GM23338 (cell line): Measurements from ENCODE around the gene BAHCC1. TPM values are rescaled to one million over a fixed set of nuclear protein-coding genes. Genes with fewer than 3 reads are reported as not detected.
A peak's percentile ranks its signal among the peaks of the same experiment; 100 is the strongest.

ENCODE experiments used
- ATAC-seq: fragments of 200-7000 bp; cut with Tn5 transposase; 3 replicates; pipeline ENCODE4 v1.9.1; 2020
- DNase-seq: peaks from one replicate; pipeline ENCODE4 v3.0.0-alpha.2; 2015; ENCODE audit warnings: low spot score
- H2AFZ ChIP-seq: fragments of 200-600 bp; sonication (generic); 2 replicates; pipeline ENCODE4 v1.8.0; 2016; ENCODE audit warnings: antibody characterized with exemption, mild to moderate bottlenecking, moderate library complexity
- H3F3A ChIP-seq: fragments of 200-600 bp; sonication (generic); replicated peaks from 2 replicates; pipeline ENCODE4 v1.8.0; 2017; ENCODE audit warnings: antibody characterized with exemption, mixed run types, low read depth
- H3K27ac ChIP-seq: fragments of 200-600 bp; sonication (generic); 2 replicates; pipeline ENCODE4 v1.6.1; 2016; ENCODE audit warnings: low read depth
- H3K27me3 ChIP-seq: fragments of 200-600 bp; sonication (generic); 2 replicates; pipeline ENCODE4 v1.8.0; 2016; ENCODE audit warnings: mild to moderate bottlenecking, mixed run types, moderate library complexity; ENCODE audit not compliant: insufficient read depth
- H3K36me3 ChIP-seq: fragments of 200-600 bp; sonication (generic); 2 replicates; pipeline ENCODE4 v1.8.0; 2016; ENCODE audit warnings: mild to moderate bottlenecking; ENCODE audit not compliant: insufficient read depth
- H3K4me1 ChIP-seq: fragments of 200-600 bp; sonication (generic); 2 replicates; pipeline ENCODE4 v1.8.0; 2016; ENCODE audit warnings: mild to moderate bottlenecking, moderate library complexity; ENCODE audit not compliant: insufficient read depth
- H3K4me2 ChIP-seq: fragments of 200-600 bp; sonication (generic); 2 replicates; pipeline ENCODE4 v1.7.1; 2017; ENCODE audit warnings: mixed run types
- H3K4me3 ChIP-seq: fragments of 200-600 bp; sonication (generic); 2 replicates; pipeline ENCODE4 v1.6.1; 2016; ENCODE audit warnings: mixed run types
- H3K79me2 ChIP-seq: fragments of 200-600 bp; sonication (generic); replicated peaks from 2 replicates; pipeline ENCODE4 v1.8.0; 2017; ENCODE audit warnings: mild to moderate bottlenecking; ENCODE audit not compliant: insufficient read depth
- H3K9me2 ChIP-seq: fragments of 200-600 bp; sonication (generic); 2 replicates; pipeline ENCODE4 v1.8.0; 2017; ENCODE audit not compliant: insufficient read depth
- H4K20me1 ChIP-seq: fragments of 200-600 bp; sonication (generic); replicated peaks from 2 replicates; pipeline ENCODE4 v1.8.0; 2017; ENCODE audit warnings: mild to moderate bottlenecking; ENCODE audit not compliant: insufficient read depth
- H3K27ac Mint-ChIP-seq: 2 replicates; pipeline ENCODE4 v1.8.0; 2020; ENCODE audit warnings: inconsistent platforms, mild to moderate bottlenecking, moderate library complexity, mixed read lengths
- H3K27me3 Mint-ChIP-seq: 3 replicates; pipeline ENCODE4 v1.8.0; 2022; ENCODE audit warnings: low read depth, mild to moderate bottlenecking, moderate library complexity, mixed read lengths, inconsistent platforms; ENCODE audit not compliant: insufficient read depth, poor library complexity
- H3K36me3 Mint-ChIP-seq: 3 replicates; pipeline ENCODE4 v1.8.0; 2021; ENCODE audit warnings: low read depth, mild to moderate bottlenecking, inconsistent platforms, moderate library complexity, mixed read lengths
- H3K4me1 Mint-ChIP-seq: 3 replicates; pipeline ENCODE4 v1.8.0; 2020; ENCODE audit warnings: mild to moderate bottlenecking, inconsistent platforms, mixed read lengths
- H3K4me3 Mint-ChIP-seq: 3 replicates; pipeline ENCODE4 v1.8.0; 2021; ENCODE audit warnings: moderate library complexity, mild to moderate bottlenecking, inconsistent platforms, mixed read lengths
- H3K9me3 Mint-ChIP-seq: 3 replicates; pipeline ENCODE4 v1.8.0; 2020; ENCODE audit warnings: moderate library complexity, mild to moderate bottlenecking, inconsistent platforms, mixed read lengths
- CREB1 ChIP-seq: fragments of 250-450 bp; sonication (Bioruptor Pico); IDR thresholded peaks from 2 replicates; pipeline ENCODE4 v1.5.0; 2020; ENCODE audit warnings: low read depth, mild to moderate bottlenecking, moderate library complexity
- CTCF ChIP-seq, 2 experiments: fragments of 200-600 bp in 1 of 2; sonication (generic) in 1 of 2; conservative IDR thresholded peaks; 2 replicates each; pipeline versions ENCODE4 v1.5.1 to v1.6.1; 2016 to 2017; ENCODE audit warnings: antibody characterized with exemption in 2 of 2, low read depth in 2 of 2, mild to moderate bottlenecking in 2 of 2, moderate library complexity in 1 of 2
- ETS1 ChIP-seq: IDR thresholded peaks from 2 replicates; pipeline ENCODE4 v1.6.1; 2016; ENCODE audit warnings: antibody characterized with exemption
- EZH2 ChIP-seq: fragments of 200-600 bp; sonication (generic); IDR thresholded peaks from one replicate; pipeline ENCODE4 v1.8.0; 2017; ENCODE audit warnings: antibody characterized with exemption, mild to moderate bottlenecking, low read depth; ENCODE audit not compliant: unreplicated experiment
- EZH2phosphoT487 ChIP-seq: fragments of 200-600 bp; sonication (generic); IDR thresholded peaks from one replicate; pipeline ENCODE4 v1.8.1; 2018; ENCODE audit warnings: antibody characterized with exemption; ENCODE audit not compliant: unreplicated experiment
- JUNB ChIP-seq: IDR thresholded peaks from one replicate; pipeline ENCODE4 v1.6.1; 2016; ENCODE audit warnings: antibody characterized with exemption; ENCODE audit not compliant: unreplicated experiment
- NANOG ChIP-seq: IDR thresholded peaks from 2 replicates; pipeline ENCODE4 v1.6.1; 2016; ENCODE audit warnings: antibody characterized with exemption, borderline replicate concordance
- POLR2AphosphoS5 ChIP-seq: IDR thresholded peaks from 2 replicates; pipeline ENCODE4 v1.6.1; 2016; ENCODE audit warnings: antibody characterized with exemption, low read depth
- REST ChIP-seq: IDR thresholded peaks from one replicate; pipeline ENCODE4 v1.6.1; 2018; ENCODE audit warnings: antibody characterized with exemption; ENCODE audit not compliant: unreplicated experiment
- STAT1 ChIP-seq: IDR thresholded peaks from one replicate; pipeline ENCODE4 v1.6.1; 2016; ENCODE audit warnings: antibody characterized with exemption; ENCODE audit not compliant: unreplicated experiment
- ZNF114 ChIP-seq: fragments of 250-450 bp; sonication (Bioruptor Pico); IDR thresholded peaks from 2 replicates; pipeline ENCODE4 v1.5.0; 2020; ENCODE audit warnings: mild to moderate bottlenecking, moderate library complexity
- ZNF331 ChIP-seq: fragments of 250-450 bp; sonication (Bioruptor Pico); IDR thresholded peaks from 2 replicates; pipeline ENCODE4 v1.5.0; 2020; ENCODE audit warnings: low read depth, mild to moderate bottlenecking, moderate library complexity
- ZNF462 ChIP-seq: fragments of 250-450 bp; sonication (Bioruptor Pico); IDR thresholded peaks from 2 replicates; pipeline ENCODE4 v1.5.0; 2020; ENCODE audit warnings: mild to moderate bottlenecking, moderate library complexity
- polyA plus RNA-seq: library from polyadenylated mRNA; unstranded; fragments of >200 nt; fragmentation: Nextera tagmentation; extraction: Ambion mirVana; gene quantifications from 2 replicates; pipeline ENCODE4 v1.2.1, GENCODE V29; 2016
- total RNA-seq: library from RNA; depleted of rRNA; stranded (reverse); fragments of >200 nt; shearing (Covaris generic); gene quantifications from 2 replicates; pipeline ENCODE4 v1.2.3, GENCODE V29; 2014

Gene BAHCC1
- total and polyA plus RNA-seq, 2 experiments from 2014 or later: 0.24 to 1.1 TPM

GRCh38 chr17:81491761-81492160, 96.5 kb downstream of the BAHCC1 start:
- no peak overlapping the region for H3K27ac Mint-ChIP-seq
- TF ChIP-seq POLR2AphosphoS5: no peak
- no peak for TF ChIP-seq REST
- no peak for TF ChIP-seq CREB1 (CRISPR knock-in tag)
- TF ChIP-seq JUNB: no peak
- no peak for TF ChIP-seq CTCF (conservative IDR thresholded peaks at IDR 0.05; ENCODE audit: low read depth in 2 of 2)
- TF ChIP-seq NANOG: no peak
- TF ChIP-seq ZNF114 (CRISPR knock-in tag): no peak
- no peak for TF ChIP-seq ZNF331
- no peak for TF ChIP-seq ZNF462 (CRISPR knock-in tag)
- TF ChIP-seq EZH2phosphoT487: no peak
- TF ChIP-seq EZH2: no peak
- no peak for TF ChIP-seq ETS1
- TF ChIP-seq STAT1: no peak
- no peak for ATAC-seq

More at GRCh38 chr17:81491761-81492160, 96.5 kb downstream of the BAHCC1 start:
- Mint-ChIP-seq H3K27me3 (peaks cover 37% of the 10 kb centered on the region), H3K36me3 (no peaks in the 10 kb centered on the region), H3K4me1 (peaks cover 29% of the 10 kb centered on the region), H3K9me3 (no peaks in the 10 kb centered on the region), H3K4me3 (no peak overlapping the region)
- Histone ChIP-seq H2AFZ (peak overlapping the region; percentile 66; the same call in 1 of the 2 replicates), H3K9me2 (no peaks in the 10 kb centered on the region), H3K4me2 (peak overlapping the region; percentile 53; the same call in 1 of the 2 replicates), H3K4me3 (peak overlapping the region; percentile 32; the same call in 1 of the 2 replicates), H3K4me1 (peaks cover 32% of the 10 kb centered on the region), H3F3A (peaks cover 4% of the 10 kb centered on the region), H3K27ac (no peak overlapping the region), H3K36me3 (no peaks in the 10 kb centered on the region), H4K20me1 (no peaks in the 10 kb centered on the region), H3K79me2 (no peaks in the 10 kb centered on the region), H3K27me3 (peaks cover 9% of the 10 kb centered on the region)
- no peak for DNase-seq
